Type B pancreatic cell (in vitro differentiated cells): Measurements from ENCODE around the gene SCN8A. TPM values are rescaled to one million over a fixed set of nuclear protein-coding genes. Genes with fewer than 3 reads are reported as not detected.

Source experiments
- DNase-seq: peaks from one replicate; pipeline ENCODE4 v3.0.0; 2021; ENCODE audit warnings: mixed read lengths; ENCODE audit not compliant: unreplicated experiment; ENCODE audit errors: extremely low spot score
- H3K27ac Mint-ChIP-seq: 2 replicates; pipeline ENCODE4 v1.8.0; 2021; ENCODE audit warnings: mild to moderate bottlenecking, mixed read lengths
- H3K27me3 Mint-ChIP-seq: 2 replicates; pipeline ENCODE4 v1.8.0; 2021; ENCODE audit warnings: mixed read lengths
- H3K36me3 Mint-ChIP-seq: 2 replicates; pipeline ENCODE4 v1.8.0; 2021; ENCODE audit warnings: mixed read lengths
- H3K4me1 Mint-ChIP-seq: one replicate; pipeline ENCODE4 v1.8.0; 2021; ENCODE audit warnings: mixed read lengths; ENCODE audit not compliant: unreplicated experiment
- H3K4me3 Mint-ChIP-seq: 2 replicates; pipeline ENCODE4 v1.8.0; 2021; ENCODE audit warnings: mild to moderate bottlenecking, mixed read lengths
- H3K9me3 Mint-ChIP-seq: 2 replicates; pipeline ENCODE4 v1.8.0; 2021; ENCODE audit warnings: mixed read lengths
- total RNA-seq: library from RNA; stranded (reverse); gene quantifications from 2 replicates; pipeline ENCODE4 v1.2.1, GENCODE V29; 2021; ENCODE audit warnings: low replicate concordance
- TF ChIP-seq, protein P1 (sequence below): fragments of 200-600 bp; sonication (generic); conservative IDR thresholded peaks from 2 replicates; pipeline ENCODE4 v1.5.0; 2021; ENCODE audit warnings: antibody characterized with exemption, mild to moderate bottlenecking

Gene SCN8A
- total RNA-seq, 1 donor from 2014 or later = 3.9 TPM

DNA sequence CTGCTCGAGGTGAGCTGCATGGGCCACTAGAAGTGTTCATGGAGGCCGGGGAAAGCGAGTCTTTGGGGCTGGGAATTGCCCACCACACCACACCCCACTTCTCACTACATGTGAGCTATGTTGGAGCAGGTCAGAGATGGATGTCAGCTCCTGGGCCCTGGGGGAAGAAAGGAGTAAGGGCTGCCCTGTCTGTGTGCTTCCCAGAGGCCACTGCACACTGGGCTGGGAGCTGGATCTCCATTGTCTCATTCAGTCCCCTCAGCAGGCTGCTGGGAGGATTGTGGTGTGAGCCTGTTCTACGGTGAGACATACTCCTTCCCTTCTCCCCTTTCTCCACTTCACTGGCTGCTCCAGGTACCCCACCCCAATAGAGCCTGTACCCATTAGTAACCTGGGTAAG is 247.0 kb downstream of the SCN8A start:
- Mint-ChIP-seq H3K27ac (peak overlapping the region; percentile 85), H3K9me3 (no peaks in the 10 kb centered on the region), H3K36me3 (peaks cover 5% of the 10 kb centered on the region), H3K4me3 (peak overlapping the region; percentile 59), H3K4me1 (peaks cover 49% of the 10 kb centered on the region), H3K27me3 (no peaks in the 10 kb centered on the region)
- DNase-seq = no peak
- TF ChIP-seq, protein P1, sequence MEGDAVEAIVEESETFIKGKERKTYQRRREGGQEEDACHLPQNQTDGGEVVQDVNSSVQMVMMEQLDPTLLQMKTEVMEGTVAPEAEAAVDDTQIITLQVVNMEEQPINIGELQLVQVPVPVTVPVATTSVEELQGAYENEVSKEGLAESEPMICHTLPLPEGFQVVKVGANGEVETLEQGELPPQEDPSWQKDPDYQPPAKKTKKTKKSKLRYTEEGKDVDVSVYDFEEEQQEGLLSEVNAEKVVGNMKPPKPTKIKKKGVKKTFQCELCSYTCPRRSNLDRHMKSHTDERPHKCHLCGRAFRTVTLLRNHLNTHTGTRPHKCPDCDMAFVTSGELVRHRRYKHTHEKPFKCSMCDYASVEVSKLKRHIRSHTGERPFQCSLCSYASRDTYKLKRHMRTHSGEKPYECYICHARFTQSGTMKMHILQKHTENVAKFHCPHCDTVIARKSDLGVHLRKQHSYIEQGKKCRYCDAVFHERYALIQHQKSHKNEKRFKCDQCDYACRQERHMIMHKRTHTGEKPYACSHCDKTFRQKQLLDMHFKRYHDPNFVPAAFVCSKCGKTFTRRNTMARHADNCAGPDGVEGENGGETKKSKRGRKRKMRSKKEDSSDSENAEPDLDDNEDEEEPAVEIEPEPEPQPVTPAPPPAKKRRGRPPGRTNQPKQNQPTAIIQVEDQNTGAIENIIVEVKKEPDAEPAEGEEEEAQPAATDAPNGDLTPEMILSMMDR = no peak

DNA sequence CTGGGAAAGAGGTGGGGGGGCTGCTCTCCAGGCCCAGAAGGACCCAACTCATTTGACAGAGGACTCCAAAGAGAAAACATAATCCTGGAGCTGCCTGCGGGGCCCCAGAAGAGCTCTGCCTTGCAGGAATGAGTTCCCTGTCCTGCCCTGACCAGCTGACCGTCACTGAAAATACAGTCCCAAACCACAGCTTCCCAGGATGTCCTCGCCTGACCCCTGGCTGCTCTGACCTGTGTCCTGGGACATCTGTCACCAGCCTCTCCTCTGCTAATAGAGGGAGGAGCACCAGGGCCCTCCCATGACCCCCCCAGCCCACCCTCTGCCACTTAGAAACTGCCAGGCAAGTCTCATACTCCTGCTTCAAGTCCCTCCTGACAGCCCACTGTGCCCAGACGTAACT is 247.7 kb downstream of the SCN8A start:
- DNase-seq = no peak
- TF ChIP-seq, protein P1 = no peak
- Mint-ChIP-seq H3K27ac (peak overlapping the region; percentile 85), H3K27me3 (no peaks in the 10 kb centered on the region), H3K4me1 (peaks cover 47% of the 10 kb centered on the region), H3K9me3 (no peaks in the 10 kb centered on the region), H3K36me3 (peaks cover 3% of the 10 kb centered on the region), H3K4me3 (peak overlapping the region; percentile 73)

DNA sequence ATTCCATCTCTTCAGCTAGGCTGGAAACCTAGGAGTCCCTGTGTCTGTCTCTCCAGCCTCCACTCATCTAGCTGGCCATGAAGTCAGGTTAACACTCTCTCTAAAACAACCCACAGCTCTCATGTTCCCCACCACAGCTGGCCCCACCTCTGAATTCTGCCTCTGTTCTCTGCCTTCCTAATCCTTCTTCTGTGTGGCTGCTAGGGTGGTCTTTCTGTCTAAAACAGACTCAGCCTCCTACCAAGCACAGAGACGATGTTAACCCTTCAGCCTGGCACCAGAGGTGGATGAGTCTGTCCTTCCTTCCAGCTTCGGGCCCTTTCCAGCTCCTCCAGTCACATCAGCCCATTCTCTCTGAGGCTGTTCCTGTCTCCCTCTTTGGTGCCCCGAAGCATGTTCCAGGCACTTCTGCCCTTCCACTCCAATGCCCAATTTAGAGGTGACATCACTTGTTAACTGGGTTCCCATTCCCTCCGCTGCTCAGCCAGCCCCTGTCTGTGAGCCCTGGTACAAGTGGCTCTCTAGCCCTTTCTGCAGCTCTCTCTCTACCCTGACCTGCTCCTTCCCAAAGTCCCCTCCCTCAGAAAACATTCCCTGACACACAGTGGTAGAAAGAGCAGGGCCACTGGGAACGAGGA is 248.4 kb downstream of the SCN8A start:
- Mint-ChIP-seq H3K9me3 (no peaks in the 10 kb centered on the region), H3K36me3 (no peaks in the 10 kb centered on the region), H3K27ac (peak overlapping the region; percentile 85)

DNA sequence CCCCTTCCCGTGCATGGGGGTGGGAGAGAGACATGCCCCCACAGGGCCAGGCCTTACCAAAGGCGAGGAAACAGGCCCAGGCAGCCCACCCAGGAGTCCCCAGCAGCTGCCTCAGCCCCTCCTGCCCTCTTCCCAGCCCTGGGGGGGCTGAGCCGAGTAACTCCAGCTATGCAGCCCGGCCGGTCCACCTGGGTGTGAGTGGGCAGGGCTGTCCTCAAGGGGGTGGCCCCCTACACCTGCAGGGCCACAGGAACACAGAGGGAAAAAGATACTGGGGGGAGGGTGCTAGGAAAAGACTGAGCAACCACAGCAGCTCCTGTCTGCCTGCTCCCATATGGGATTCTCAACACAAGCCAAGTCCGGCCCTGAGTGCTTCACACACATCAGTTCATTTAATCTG is 249.9 kb downstream of the SCN8A start:
- Mint-ChIP-seq H3K27me3 (no peaks in the 10 kb centered on the region), H3K4me3 (peak overlapping the region; percentile 33), H3K4me1 (peaks cover 68% of the 10 kb centered on the region), H3K27ac (peak overlapping the region; percentile 58), H3K9me3 (no peaks in the 10 kb centered on the region), H3K36me3 (no peaks in the 10 kb centered on the region)
- TF ChIP-seq, protein P1 = no peak
- no peak for DNase-seq

More for the DNA sequence above, 248.4 kb downstream of the SCN8A start:
- peak overlapping the region; percentile 73 for H3K4me3 Mint-ChIP-seq
- no peak for DNase-seq
- H3K27me3 Mint-ChIP-seq = no peaks in the 10 kb centered on the region
- H3K4me1 Mint-ChIP-seq = peaks cover 54% of the 10 kb centered on the region
- TF ChIP-seq, protein P1 = no peak

DNA sequence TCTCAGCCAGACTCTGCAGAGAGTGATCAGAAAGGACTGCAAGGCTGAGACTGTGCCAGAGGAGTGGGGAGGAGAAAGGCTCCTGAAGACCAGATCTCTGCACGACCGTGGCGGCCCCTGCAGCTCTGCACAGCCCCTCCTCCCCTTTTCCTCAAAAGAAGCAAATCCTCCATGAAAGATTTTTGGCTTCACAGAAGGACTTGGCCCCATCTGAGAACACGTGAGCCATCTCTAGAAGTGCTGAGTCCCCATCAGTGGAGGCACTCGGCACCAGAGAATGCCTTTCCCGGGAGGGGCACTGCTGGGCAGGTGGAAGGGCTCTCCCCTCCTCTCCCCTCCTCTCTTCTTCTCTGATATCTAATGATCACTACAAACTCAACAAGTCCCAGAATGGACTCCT is 250.7 kb downstream of the SCN8A start:
- no peak for DNase-seq
- H3K27ac Mint-ChIP-seq = peak overlapping the region; percentile 58
- H3K27me3 Mint-ChIP-seq = no peaks in the 10 kb centered on the region

More for the DNA sequence above, 250.7 kb downstream of the SCN8A start:
- TF ChIP-seq, protein P1 = no peak
- Mint-ChIP-seq H3K36me3 (no peaks in the 10 kb centered on the region), H3K4me3 (peak overlapping the region; percentile 33), H3K9me3 (no peaks in the 10 kb centered on the region), H3K4me1 (peaks cover 68% of the 10 kb centered on the region)
